Parathyroid adenoma (tissue), 2 donors: Measurements from ENCODE around the gene LAD1.

Experiments
- H2AFZ ChIP-seq: fragments of 300-600 bp; sonication (generic); one replicate; pipeline ENCODE4 v1.7.0; 2017; ENCODE audit warnings: antibody characterized with exemption, mild to moderate bottlenecking
- H3K27ac ChIP-seq: fragments of 300-600 bp; sonication (generic); one replicate; pipeline ENCODE4 v1.7.0; 2017
- H3K27me3 ChIP-seq: fragments of 300-600 bp; sonication (generic); one replicate; pipeline ENCODE4 v1.7.0; 2017; ENCODE audit warnings: low read length; ENCODE audit not compliant: control insufficient read depth, insufficient read depth
- H3K36me3 ChIP-seq: fragments of 300-600 bp; sonication (generic); one replicate; pipeline ENCODE4 v1.7.0; 2017; ENCODE audit warnings: low read length; ENCODE audit not compliant: control insufficient read depth, insufficient read depth
- H3K4me1 ChIP-seq: fragments of 300-600 bp; sonication (generic); one replicate; pipeline ENCODE4 v1.7.0; 2017; ENCODE audit warnings: control low read depth
- H3K4me2 ChIP-seq: fragments of 300-600 bp; sonication (generic); one replicate; pipeline ENCODE4 v1.7.0; 2017; ENCODE audit warnings: low read length
- H3K4me3 ChIP-seq: fragments of 300-600 bp; sonication (generic); one replicate; pipeline ENCODE4 v1.7.0; 2017; ENCODE audit warnings: low read depth, low read length
- H3K79me2 ChIP-seq: fragments of 300-600 bp; sonication (generic); one replicate; pipeline ENCODE4 v1.7.0; 2017; ENCODE audit warnings: control low read depth
- H3K9ac ChIP-seq: fragments of 300-600 bp; sonication (generic); one replicate; pipeline ENCODE4 v1.7.0; 2017; ENCODE audit warnings: mild to moderate bottlenecking
- H3K9me3 ChIP-seq: fragments of 300-600 bp; sonication (generic); one replicate; pipeline ENCODE4 v1.7.0; 2017; ENCODE audit warnings: low read length; ENCODE audit not compliant: control insufficient read depth
- TF ChIP-seq, protein P1 (sequence below): fragments of 300-600 bp; sonication (generic); IDR thresholded peaks from one replicate; pipeline ENCODE4 v1.7.0; 2017; ENCODE audit warnings: antibody characterized with exemption, mild to moderate bottlenecking
- donor health status: primary hyperparathyroidism.

LAD1 gene

GRCh38 chr1:201397675-201398074 is 1.4 kb downstream of the LAD1 start:
- no peak overlapping the region for H3K4me2 ChIP-seq
- H2AFZ ChIP-seq: no peak overlapping the region
- H3K9ac ChIP-seq: no peak overlapping the region
- H3K27me3 ChIP-seq: no peaks in the 10 kb centered on the region
- H3K36me3 ChIP-seq: no peaks in the 10 kb centered on the region
- no peak overlapping the region for H3K4me3 ChIP-seq
- TF ChIP-seq, protein P1, sequence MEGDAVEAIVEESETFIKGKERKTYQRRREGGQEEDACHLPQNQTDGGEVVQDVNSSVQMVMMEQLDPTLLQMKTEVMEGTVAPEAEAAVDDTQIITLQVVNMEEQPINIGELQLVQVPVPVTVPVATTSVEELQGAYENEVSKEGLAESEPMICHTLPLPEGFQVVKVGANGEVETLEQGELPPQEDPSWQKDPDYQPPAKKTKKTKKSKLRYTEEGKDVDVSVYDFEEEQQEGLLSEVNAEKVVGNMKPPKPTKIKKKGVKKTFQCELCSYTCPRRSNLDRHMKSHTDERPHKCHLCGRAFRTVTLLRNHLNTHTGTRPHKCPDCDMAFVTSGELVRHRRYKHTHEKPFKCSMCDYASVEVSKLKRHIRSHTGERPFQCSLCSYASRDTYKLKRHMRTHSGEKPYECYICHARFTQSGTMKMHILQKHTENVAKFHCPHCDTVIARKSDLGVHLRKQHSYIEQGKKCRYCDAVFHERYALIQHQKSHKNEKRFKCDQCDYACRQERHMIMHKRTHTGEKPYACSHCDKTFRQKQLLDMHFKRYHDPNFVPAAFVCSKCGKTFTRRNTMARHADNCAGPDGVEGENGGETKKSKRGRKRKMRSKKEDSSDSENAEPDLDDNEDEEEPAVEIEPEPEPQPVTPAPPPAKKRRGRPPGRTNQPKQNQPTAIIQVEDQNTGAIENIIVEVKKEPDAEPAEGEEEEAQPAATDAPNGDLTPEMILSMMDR: no peak
- no peaks in the 10 kb centered on the region for H3K79me2 ChIP-seq
- H3K27ac ChIP-seq: no peak overlapping the region
- no peaks in the 10 kb centered on the region for H3K9me3 ChIP-seq
- no peaks in the 10 kb centered on the region for H3K4me1 ChIP-seq

DNA sequence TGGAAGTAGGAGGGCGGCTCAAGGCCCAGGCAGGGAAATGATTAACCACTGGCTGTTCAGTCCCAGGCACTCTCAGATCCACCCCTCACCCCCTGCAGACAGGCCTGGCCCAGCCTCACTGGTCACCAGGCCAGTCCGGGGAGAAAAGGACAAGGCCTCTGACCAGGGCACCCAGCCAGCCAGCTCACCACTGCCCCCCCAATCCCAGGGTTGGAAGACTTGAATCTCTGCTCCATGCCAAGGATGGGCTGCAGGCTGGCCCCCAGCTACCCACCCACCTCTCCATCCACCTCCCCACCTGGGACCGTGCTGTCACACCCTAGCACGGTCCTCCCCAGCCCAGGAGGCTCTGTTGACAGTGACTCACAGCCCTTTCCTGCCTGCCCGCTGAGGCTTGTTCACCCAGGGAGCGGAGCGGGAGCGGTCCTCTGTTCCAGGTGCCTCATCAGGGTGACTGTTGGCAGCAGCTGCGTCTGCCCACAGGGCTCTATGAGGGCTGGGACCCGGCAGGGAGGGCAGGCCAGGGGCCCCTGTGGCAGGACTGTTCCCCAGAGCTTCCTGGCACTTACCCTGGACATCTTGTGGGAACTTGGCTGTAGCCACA is 2.2 kb downstream of the LAD1 start:
- TF ChIP-seq, protein P1: no peak
- H3K9me3 ChIP-seq: no peaks in the 10 kb centered on the region
- H3K4me2 ChIP-seq: no peak overlapping the region
- H2AFZ ChIP-seq: no peak overlapping the region
- no peaks in the 10 kb centered on the region for H3K79me2 ChIP-seq
- H3K9ac ChIP-seq: no peak overlapping the region
- no peaks in the 10 kb centered on the region for H3K36me3 ChIP-seq
- H3K4me1 ChIP-seq: no peaks in the 10 kb centered on the region
- H3K4me3 ChIP-seq: no peak overlapping the region
- H3K27me3 ChIP-seq: no peaks in the 10 kb centered on the region
- H3K27ac ChIP-seq: no peak overlapping the region

- Histone ChIP-seq H3K9ac (no peak overlapping the region), H3K4me1 (no peaks in the 10 kb centered on the region), H3K27me3 (no peaks in the 10 kb centered on the region), H3K4me3 (no peak overlapping the region), H3K4me2 (no peak overlapping the region), H2AFZ (no peak overlapping the region), H3K36me3 (no peaks in the 10 kb centered on the region), H3K79me2 (no peaks in the 10 kb centered on the region), H3K27ac (no peak overlapping the region), H3K9me3 (no peaks in the 10 kb centered on the region)
- TF ChIP-seq, protein P1: no peak
Measured at GRCh38 chr1:201395936-201396335, 3.2 kb downstream of the LAD1 start.

DNA sequence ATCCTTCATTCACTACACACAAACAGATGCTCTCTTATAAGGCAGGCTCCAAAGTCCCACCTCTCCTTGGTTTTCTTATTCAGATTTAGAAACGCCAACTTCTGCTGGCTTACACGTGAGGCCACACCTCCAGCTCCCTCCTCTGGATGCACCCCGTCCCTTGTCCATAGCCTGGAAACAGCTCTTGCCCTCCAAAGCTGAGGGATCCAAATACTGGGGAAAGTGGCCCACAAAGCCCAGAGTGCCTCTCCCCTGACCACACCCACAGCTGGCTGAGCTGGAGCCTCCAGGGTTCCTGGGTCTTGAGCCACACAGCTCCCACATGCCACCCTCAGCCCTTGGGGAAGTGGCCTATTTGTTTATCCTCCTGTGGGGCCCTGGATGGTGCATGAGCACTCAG is 4.5 kb downstream of the LAD1 start:
- Histone ChIP-seq H3K27me3 (no peaks in the 10 kb centered on the region), H3K4me3 (no peak overlapping the region), H3K4me1 (no peaks in the 10 kb centered on the region), H3K79me2 (no peaks in the 10 kb centered on the region), H3K4me2 (no peak overlapping the region), H2AFZ (no peak overlapping the region), H3K27ac (no peak overlapping the region), H3K9ac (no peak overlapping the region), H3K36me3 (no peaks in the 10 kb centered on the region), H3K9me3 (no peaks in the 10 kb centered on the region)
- TF ChIP-seq, protein P1: no peak

DNA sequence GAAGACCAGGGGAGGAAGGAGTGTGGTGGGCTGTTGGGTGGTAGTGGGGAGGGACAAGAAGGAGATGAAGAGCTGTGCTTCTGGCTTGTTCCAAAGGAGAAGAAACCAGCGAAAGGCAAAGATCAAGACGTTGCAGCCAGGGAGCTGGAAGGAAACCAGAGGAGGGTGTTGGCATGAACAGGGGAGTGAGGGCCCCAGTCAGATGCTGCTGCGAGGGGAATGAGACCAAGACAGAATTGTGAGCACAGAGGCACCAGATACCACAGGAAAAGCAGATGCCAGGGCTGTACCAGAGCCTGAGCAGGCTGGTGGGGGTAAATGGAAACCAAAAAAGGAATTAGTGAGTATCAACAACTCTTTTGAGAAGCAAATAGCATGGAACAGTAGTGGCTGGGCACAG is 6.0 kb downstream of the LAD1 start:
- Histone ChIP-seq H3K9ac (no peak overlapping the region), H3K4me3 (no peak overlapping the region), H3K36me3 (no peaks in the 10 kb centered on the region), H3K79me2 (no peaks in the 10 kb centered on the region), H3K27ac (no peak overlapping the region), H3K4me1 (no peaks in the 10 kb centered on the region), H2AFZ (no peak overlapping the region), H3K9me3 (no peaks in the 10 kb centered on the region), H3K27me3 (no peaks in the 10 kb centered on the region), H3K4me2 (no peak overlapping the region)
- TF ChIP-seq, protein P1: no peak
